GM21529 (cell line): ENCODE measurements around the gene PRAMEF17.
"Not testable (repeated sequence)": the region's sequence is repeated elsewhere in the genome, so short reads cannot be mapped to it uniquely, and the experiment has no call there.

Experiments used
- ATAC-seq: cut with Tn5 transposase; IDR thresholded peaks from one replicate; pipeline ENCODE4 v1.9.1; 2021; ENCODE audit not compliant: unreplicated experiment

The PRAMEF17 gene

GRCh38 chr1:13439104-13439783 is 49.8 kb downstream of the PRAMEF17 start:
- ATAC-seq: not testable (repeated sequence)
